Measurements from ENCODE around the gene LBP.
"Not testable (repeated sequence)": the region's sequence is repeated elsewhere in the genome, so short reads cannot be mapped to it uniquely, and the experiment has no call there.

The LBP gene

GRCh38 chr20:38320221-38320620, 26.1 kb upstream of the LBP start:
- DNase-seq (ENCODE audit: low read depth) = no peak

- DNase-seq (ENCODE audit: low read depth) = no peak
Observed at GRCh38 chr20:38321959-38322598, 24.2 kb upstream of the LBP start.

GRCh38 chr20:38324159-38324558, 22.1 kb upstream of the LBP start:
- no peak for DNase-seq (ENCODE audit: low read depth)

- no peak for DNase-seq (ENCODE audit: low read depth)
Observed at GRCh38 chr20:38325167-38325566, 21.1 kb upstream of the LBP start.

GRCh38 chr20:38325905-38326304, 20.4 kb upstream of the LBP start:
- DNase-seq (ENCODE audit: low read depth) = no peak

- no peak for DNase-seq (ENCODE audit: low read depth)
Observed at GRCh38 chr20:38326309-38326708, 20.0 kb upstream of the LBP start.

GRCh38 chr20:38330638-38331037, 15.6 kb upstream of the LBP start:
- DNase-seq (ENCODE audit: low read depth) = no peak

- no peak for DNase-seq (ENCODE audit: low read depth)
Observed at GRCh38 chr20:38331245-38331644, 15.0 kb upstream of the LBP start.

GRCh38 chr20:38331814-38332213, 14.5 kb upstream of the LBP start:
- DNase-seq (ENCODE audit: low read depth) = no peak

- DNase-seq (ENCODE audit: low read depth) = no peak
Observed at GRCh38 chr20:38334016-38334415, 12.3 kb upstream of the LBP start.

GRCh38 chr20:38336726-38337125, 9.6 kb upstream of the LBP start:
- no peak for DNase-seq (ENCODE audit: low read depth)

GRCh38 chr20:38337561-38338140, 8.6 kb upstream of the LBP start:
- no peak for DNase-seq (ENCODE audit: low read depth)

- no peak for DNase-seq (ENCODE audit: low read depth)
Observed at GRCh38 chr20:38338849-38339520, 7.3 kb upstream of the LBP start.

GRCh38 chr20:38339521-38339896, 6.8 kb upstream of the LBP start:
- DNase-seq (ENCODE audit: low read depth) = not testable (repeated sequence)

- DNase-seq (ENCODE audit: low read depth) = no peak
Observed at GRCh38 chr20:38339997-38340396, 6.3 kb upstream of the LBP start.

- DNase-seq (ENCODE audit: low read depth) = no peak
Observed at GRCh38 chr20:38340693-38341092, 5.6 kb upstream of the LBP start.

- DNase-seq (ENCODE audit: low read depth) = no peak
Observed at GRCh38 chr20:38342216-38342615, 4.1 kb upstream of the LBP start.

- no peak for DNase-seq (ENCODE audit: low read depth)
Observed at GRCh38 chr20:38342713-38343310, 3.5 kb upstream of the LBP start.

GRCh38 chr20:38343311-38344106, 2.8 kb upstream of the LBP start:
- DNase-seq (ENCODE audit: low read depth) = no peak

GRCh38 chr20:38344107-38344701, 2.1 kb upstream of the LBP start:
- no peak for DNase-seq (ENCODE audit: low read depth)

GRCh38 chr20:38345643-38346042, 639 bp upstream of the LBP start:
- DNase-seq (ENCODE audit: low read depth) = no peak

- no peak for DNase-seq (ENCODE audit: low read depth)
Observed at GRCh38 chr20:38346741-38347140, 459 bp downstream of the LBP start.

Data from activated T-helper 9 cell treated with anti-CD3 and anti-CD28 coated beads, Interleukin-2, amount 50 U/mL, for 16 hours (primary cell).